Uterus (tissue), 2 donors: ENCODE measurements around the gene ATP5F1E.

Experiments
- POLR2A ChIP-seq, 2 donors: fragments of 450-650 bp; IDR thresholded peaks; one replicate each; pipeline ENCODE4 v1.6.1; 2016; ENCODE audit warnings: antibody characterized with exemption in 2 of 2, mild to moderate bottlenecking in 1 of 2, moderate library complexity in 1 of 2
- TF ChIP-seq, protein P1 (sequence below), 4 experiments: fragments of 200-600 bp in 2 of 4; fragments of 450-650 bp in 2 of 4; sonication (generic) in 2 of 4; IDR thresholded peaks; one replicate each; pipeline ENCODE4 v1.5.1; 2016 to 2019; ENCODE audit warnings: antibody characterized with exemption in 4 of 4, mild to moderate bottlenecking in 2 of 4, moderate library complexity in 1 of 4

DNA sequence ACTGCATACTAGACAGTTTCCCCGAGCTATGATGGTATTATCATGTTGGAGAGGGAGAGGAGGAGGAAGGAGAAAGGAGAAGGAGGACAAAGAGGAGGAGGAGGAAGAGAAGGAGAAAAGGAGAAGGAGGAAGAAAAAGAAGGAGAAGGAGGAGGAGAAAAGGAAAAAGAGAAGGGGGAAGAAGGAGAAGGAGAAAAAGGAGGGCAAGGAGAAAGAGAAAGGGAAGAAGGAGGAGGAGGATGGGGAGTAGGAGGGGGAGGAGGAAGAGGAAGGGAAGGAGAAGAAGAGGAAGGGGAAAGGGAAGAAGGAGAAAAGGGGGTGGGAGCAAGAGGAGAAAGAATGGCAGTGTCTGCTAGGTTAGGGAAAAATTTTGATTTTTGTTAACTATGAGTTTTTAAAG, 45.6 kb upstream of the ATP5F1E start:
- no peak for TF ChIP-seq POLR2A (IDR thresholded peaks at IDR 0.05)
- TF ChIP-seq, protein P1, sequence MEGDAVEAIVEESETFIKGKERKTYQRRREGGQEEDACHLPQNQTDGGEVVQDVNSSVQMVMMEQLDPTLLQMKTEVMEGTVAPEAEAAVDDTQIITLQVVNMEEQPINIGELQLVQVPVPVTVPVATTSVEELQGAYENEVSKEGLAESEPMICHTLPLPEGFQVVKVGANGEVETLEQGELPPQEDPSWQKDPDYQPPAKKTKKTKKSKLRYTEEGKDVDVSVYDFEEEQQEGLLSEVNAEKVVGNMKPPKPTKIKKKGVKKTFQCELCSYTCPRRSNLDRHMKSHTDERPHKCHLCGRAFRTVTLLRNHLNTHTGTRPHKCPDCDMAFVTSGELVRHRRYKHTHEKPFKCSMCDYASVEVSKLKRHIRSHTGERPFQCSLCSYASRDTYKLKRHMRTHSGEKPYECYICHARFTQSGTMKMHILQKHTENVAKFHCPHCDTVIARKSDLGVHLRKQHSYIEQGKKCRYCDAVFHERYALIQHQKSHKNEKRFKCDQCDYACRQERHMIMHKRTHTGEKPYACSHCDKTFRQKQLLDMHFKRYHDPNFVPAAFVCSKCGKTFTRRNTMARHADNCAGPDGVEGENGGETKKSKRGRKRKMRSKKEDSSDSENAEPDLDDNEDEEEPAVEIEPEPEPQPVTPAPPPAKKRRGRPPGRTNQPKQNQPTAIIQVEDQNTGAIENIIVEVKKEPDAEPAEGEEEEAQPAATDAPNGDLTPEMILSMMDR (IDR thresholded peaks at IDR 0.05), result no peak
